ENCODE data around the gene HIF3A. TPM values are rescaled to one million over a fixed set of nuclear protein-coding genes. Genes with fewer than 3 reads are reported as not detected.

Gene HIF3A
- total RNA-seq, 1 experiment from 2014 or later, result not detected

DNA sequence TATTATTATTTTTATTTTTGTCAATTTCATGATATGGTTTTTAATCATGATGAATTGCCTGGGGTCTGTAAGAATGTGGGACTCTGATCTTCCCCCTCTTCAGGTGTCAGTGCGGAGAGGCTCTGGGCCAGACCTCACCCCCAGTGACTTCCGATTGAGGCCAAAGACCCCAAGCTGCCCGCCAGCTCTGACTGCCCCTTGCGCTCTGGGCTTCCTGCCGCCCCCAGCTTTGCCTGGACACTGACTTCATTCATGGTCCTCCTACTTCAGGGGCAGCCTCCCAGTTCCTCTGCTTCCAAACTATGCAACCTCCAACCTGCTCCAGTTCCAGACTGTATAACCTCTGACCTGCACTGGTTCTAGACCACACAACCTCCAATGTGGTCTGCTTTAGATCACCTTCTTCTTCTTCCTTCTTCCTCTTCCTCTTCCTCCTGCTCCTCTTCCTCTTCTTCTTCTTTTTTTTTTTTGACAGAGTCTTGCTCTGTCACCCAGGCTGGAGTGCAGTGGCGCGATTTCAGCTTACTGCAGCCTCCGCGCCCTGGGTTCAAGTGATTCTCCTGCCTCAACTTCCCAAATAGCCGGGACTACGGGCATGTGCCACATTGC, 43.3 kb downstream of the HIF3A start:
- BruUV-seq (replicated peaks), result no TSS peak
- Histone ChIP-seq H3K4me1 (replicated peaks; ENCODE audit: insufficient read depth) (no peaks in the 10 kb centered on the region), H3K27ac (no peak overlapping the region), H3K4me2 (no peak overlapping the region), H3F3A (ENCODE audit: insufficient read depth, low read depth) (peaks cover 4% of the 10 kb centered on the region; the same call in 1 of the 2 replicates), H3K4me3 (no peak overlapping the region), H3K9me3 (ENCODE audit: insufficient read depth, low read depth) (no peaks in the 10 kb centered on the region), H2AFZ (no peak overlapping the region; the same call in 1 of the 2 replicates), H3K9me2 (ENCODE audit: insufficient read depth) (no peaks in the 10 kb centered on the region), H3K27me3 (ENCODE audit: insufficient read depth, low read depth) (peaks cover 64% of the 10 kb centered on the region), H3K79me2 (ENCODE audit: low read depth) (no peaks in the 10 kb centered on the region), H3K36me3 (ENCODE audit: low read depth) (no peaks in the 10 kb centered on the region), H4K20me1 (ENCODE audit: insufficient read depth) (no peaks in the 10 kb centered on the region)
- no peak for DNase-seq
- POLR2A ChIA-PET (ENCODE audit: unreplicated experiment), result no interaction called here
- no peak for TF ChIP-seq EZH2 (IDR thresholded peaks at IDR 0.05; ENCODE audit: low read depth)
- TF ChIP-seq, protein P1, sequence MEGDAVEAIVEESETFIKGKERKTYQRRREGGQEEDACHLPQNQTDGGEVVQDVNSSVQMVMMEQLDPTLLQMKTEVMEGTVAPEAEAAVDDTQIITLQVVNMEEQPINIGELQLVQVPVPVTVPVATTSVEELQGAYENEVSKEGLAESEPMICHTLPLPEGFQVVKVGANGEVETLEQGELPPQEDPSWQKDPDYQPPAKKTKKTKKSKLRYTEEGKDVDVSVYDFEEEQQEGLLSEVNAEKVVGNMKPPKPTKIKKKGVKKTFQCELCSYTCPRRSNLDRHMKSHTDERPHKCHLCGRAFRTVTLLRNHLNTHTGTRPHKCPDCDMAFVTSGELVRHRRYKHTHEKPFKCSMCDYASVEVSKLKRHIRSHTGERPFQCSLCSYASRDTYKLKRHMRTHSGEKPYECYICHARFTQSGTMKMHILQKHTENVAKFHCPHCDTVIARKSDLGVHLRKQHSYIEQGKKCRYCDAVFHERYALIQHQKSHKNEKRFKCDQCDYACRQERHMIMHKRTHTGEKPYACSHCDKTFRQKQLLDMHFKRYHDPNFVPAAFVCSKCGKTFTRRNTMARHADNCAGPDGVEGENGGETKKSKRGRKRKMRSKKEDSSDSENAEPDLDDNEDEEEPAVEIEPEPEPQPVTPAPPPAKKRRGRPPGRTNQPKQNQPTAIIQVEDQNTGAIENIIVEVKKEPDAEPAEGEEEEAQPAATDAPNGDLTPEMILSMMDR (conservative IDR thresholded peaks at IDR 0.05), result no peak
- CTCF ChIA-PET, result interaction anchor here (0.6 kb wide), 1 partner anchor 312 kb away, joined by 6 read pairs; no protein-coding TSS in a partner anchor
- intact Hi-C loops (cut with micrococcal nuclease; ENCODE audit: unreplicated experiment), result no loop called here

DNA sequence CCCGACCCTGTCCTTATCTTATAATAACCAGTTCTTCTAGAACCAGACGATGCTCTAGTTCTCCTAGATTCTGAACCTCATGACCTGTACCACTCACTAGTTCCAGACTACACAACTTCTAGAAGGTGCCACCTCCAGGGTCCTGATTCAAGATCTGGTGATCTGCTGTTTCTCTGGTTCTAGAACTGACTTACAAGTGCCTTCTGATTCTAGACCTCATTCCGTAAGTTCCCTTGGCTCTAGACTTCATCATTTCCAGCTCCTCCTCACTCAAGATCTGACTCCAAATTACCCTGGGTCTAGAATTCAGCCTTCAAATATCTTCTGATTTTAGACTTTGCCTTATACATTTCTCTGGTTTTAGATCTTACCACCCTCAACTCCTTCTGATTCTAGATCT, 45.1 kb downstream of the HIF3A start:
- intact Hi-C loops (cut with micrococcal nuclease; ENCODE audit: unreplicated experiment), result no loop called here
- ChIA-PET CTCF (no interaction called here), POLR2A (ENCODE audit: unreplicated experiment) (no interaction called here)
- H2AFZ ChIP-seq, result no peak overlapping the region
- TF ChIP-seq, protein P1 (conservative IDR thresholded peaks at IDR 0.05), result no peak
- no peak for TF ChIP-seq EZH2 (IDR thresholded peaks at IDR 0.05; ENCODE audit: low read depth)
- H3F3A ChIP-seq (ENCODE audit: insufficient read depth, low read depth), result peaks cover 4% of the 10 kb centered on the region; the same call in 1 of the 2 replicates
- H3K9me2 ChIP-seq (ENCODE audit: insufficient read depth), result no peaks in the 10 kb centered on the region
- no peak for DNase-seq
- H3K4me1 ChIP-seq (replicated peaks; ENCODE audit: insufficient read depth), result no peaks in the 10 kb centered on the region
- H3K4me3 ChIP-seq, result no peak overlapping the region
- no peaks in the 10 kb centered on the region for H4K20me1 ChIP-seq (ENCODE audit: insufficient read depth)
- no TSS peak for BruUV-seq (replicated peaks)
- H3K4me2 ChIP-seq, result no peak overlapping the region
- no peaks in the 10 kb centered on the region for H3K36me3 ChIP-seq (ENCODE audit: low read depth)
- no peaks in the 10 kb centered on the region for H3K9me3 ChIP-seq (ENCODE audit: insufficient read depth, low read depth)
- no peaks in the 10 kb centered on the region for H3K79me2 ChIP-seq (ENCODE audit: low read depth)
- H3K27me3 ChIP-seq (ENCODE audit: insufficient read depth, low read depth), result peaks cover 60% of the 10 kb centered on the region
- no peak overlapping the region for H3K27ac ChIP-seq

DNA sequence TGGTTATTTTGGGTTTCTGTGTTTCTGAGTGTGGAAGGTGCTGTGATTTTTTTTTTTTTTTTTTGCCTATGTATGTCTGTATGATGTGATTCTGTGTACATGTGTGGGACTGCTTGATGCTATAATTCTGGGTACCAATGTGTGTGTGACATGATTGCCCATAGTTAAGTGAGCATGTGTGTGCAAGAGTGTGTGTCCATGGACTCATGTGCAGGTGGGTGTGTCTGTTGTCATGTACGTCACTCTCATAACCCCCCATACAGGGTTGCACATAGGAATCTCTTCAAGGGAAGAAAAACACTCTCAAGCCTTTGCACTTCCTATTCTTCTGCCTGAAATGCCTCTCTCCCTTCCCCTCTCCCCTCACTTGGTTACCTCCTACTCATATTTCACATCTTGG, 47.5 kb downstream of the HIF3A start:
- Histone ChIP-seq H3K27me3 (ENCODE audit: insufficient read depth, low read depth) (peaks cover 39% of the 10 kb centered on the region), H4K20me1 (ENCODE audit: insufficient read depth) (peaks cover 12% of the 10 kb centered on the region), H3K4me1 (replicated peaks; ENCODE audit: insufficient read depth) (peaks cover 12% of the 10 kb centered on the region), H3K4me2 (no peak overlapping the region), H3K79me2 (ENCODE audit: low read depth) (peaks cover 24% of the 10 kb centered on the region), H3K9me3 (ENCODE audit: insufficient read depth, low read depth) (no peaks in the 10 kb centered on the region), H3K4me3 (no peak overlapping the region), H2AFZ (no peak overlapping the region), H3K36me3 (ENCODE audit: low read depth) (no peaks in the 10 kb centered on the region), H3K9me2 (ENCODE audit: insufficient read depth) (no peaks in the 10 kb centered on the region), H3K27ac (no peak overlapping the region), H3F3A (ENCODE audit: insufficient read depth, low read depth) (peaks cover 8% of the 10 kb centered on the region; the same call in 1 of the 2 replicates)
- no TSS peak for BruUV-seq (replicated peaks)
- DNase-seq, result no peak
- ChIA-PET CTCF (interaction anchor here (0.6 kb wide), 1 partner anchor 39 kb away, joined by 4 read pairs; no protein-coding TSS in a partner anchor), POLR2A (ENCODE audit: unreplicated experiment) (no interaction called here)
- intact Hi-C loops (cut with micrococcal nuclease; ENCODE audit: unreplicated experiment), result no loop called here
- no peak for TF ChIP-seq EZH2 (IDR thresholded peaks at IDR 0.05; ENCODE audit: low read depth)
- TF ChIP-seq, protein P1 (conservative IDR thresholded peaks at IDR 0.05), result no peak

All from PC-9 (cell line).